T-helper 2 cell treated with Interferon-gamma antibody and Interleukin-4, amounts not matched to agents 5 μg/mL and 100 μg/mL, for 36 hours (primary cell): Measurements from ENCODE around the gene MIER3.
A peak's percentile ranks its signal among the peaks of the same experiment; 100 is the strongest.

ENCODE experiments used
- DNase-seq: peaks from one replicate; pipeline ENCODE4 v3.0.0; 2021; ENCODE audit warnings: low spot score
- H3K27ac Mint-ChIP-seq: one replicate; pipeline ENCODE4 v1.8.0; 2021; ENCODE audit warnings: mild to moderate bottlenecking, mixed read lengths
- H3K27me3 Mint-ChIP-seq: one replicate; pipeline ENCODE4 v1.8.0; 2021; ENCODE audit warnings: low read depth, mixed read lengths
- H3K36me3 Mint-ChIP-seq: one replicate; pipeline ENCODE4 v1.8.0; 2021; ENCODE audit warnings: low read depth, mixed read lengths
- H3K4me1 Mint-ChIP-seq: one replicate; pipeline ENCODE4 v1.8.0; 2021; ENCODE audit warnings: low read depth, mixed read lengths
- H3K4me3 Mint-ChIP-seq: one replicate; pipeline ENCODE4 v1.8.0; 2022; ENCODE audit warnings: mild to moderate bottlenecking, moderate library complexity, mixed read lengths
- H3K9me3 Mint-ChIP-seq: one replicate; pipeline ENCODE4 v1.8.0; 2021; ENCODE audit warnings: mixed read lengths

Gene MIER3

DNA sequence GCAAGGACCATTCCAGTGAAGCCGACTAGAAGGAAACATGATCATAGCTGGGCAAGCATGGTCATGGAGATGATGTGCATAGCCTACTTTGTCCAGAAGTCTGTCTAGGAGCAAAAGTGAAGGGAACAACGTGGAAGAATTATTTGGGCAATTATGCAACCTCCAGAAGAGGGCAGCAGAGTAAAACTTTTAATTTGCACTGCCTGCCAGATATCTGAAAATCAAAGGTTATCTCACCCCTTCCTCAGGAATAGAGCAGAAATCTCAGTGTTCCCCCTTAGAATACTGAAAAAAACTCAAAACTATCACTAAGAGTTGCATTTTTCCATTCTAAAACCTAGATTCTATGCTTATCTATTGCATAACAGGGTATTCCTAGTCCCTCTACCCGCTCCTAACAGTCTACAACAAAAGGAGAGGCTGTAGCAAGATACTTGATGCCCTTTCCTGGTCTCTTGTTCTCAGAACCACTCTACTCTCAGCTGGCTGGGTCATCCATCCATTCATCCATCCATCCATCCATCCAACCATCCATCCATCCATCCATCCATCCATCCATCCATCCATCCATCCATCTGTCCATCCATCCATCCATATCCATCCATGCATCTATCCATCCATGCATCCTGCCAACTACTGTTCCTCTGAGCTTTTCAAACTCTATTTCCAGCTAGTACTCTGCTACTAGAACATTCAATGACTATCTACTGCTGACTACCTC lies 50.9 kb downstream of the MIER3 start:
- Mint-ChIP-seq H3K36me3 (peaks cover 11% of the 10 kb centered on the region), H3K4me1 (no peaks in the 10 kb centered on the region), H3K4me3 (no peak overlapping the region), H3K27ac (no peak overlapping the region), H3K9me3 (no peaks in the 10 kb centered on the region), H3K27me3 (peaks cover 16% of the 10 kb centered on the region)
- no peak for DNase-seq

DNA sequence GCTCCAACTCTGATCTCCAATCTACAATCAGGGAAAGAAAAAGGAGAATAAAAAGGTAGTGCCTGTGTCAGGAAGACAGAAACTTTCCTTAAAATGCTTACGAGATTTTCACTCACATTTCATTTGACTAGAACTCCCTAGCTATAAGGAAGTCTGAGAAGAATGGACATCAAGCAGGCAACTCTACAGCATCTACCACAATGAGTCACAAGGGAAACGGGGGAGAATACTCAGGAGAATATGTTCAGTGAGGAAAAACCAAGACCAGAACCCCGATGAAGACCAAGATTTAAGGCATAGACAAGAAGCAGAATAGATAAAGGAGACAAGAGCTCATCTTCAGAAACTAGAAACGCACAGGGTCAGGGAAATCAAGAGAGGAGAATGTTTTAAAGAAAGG lies 51.5 kb downstream of the MIER3 start:
- no peak overlapping the region for H3K27ac Mint-ChIP-seq
- H3K27me3 Mint-ChIP-seq: peaks cover 14% of the 10 kb centered on the region
- H3K4me3 Mint-ChIP-seq: no peak overlapping the region

DNA sequence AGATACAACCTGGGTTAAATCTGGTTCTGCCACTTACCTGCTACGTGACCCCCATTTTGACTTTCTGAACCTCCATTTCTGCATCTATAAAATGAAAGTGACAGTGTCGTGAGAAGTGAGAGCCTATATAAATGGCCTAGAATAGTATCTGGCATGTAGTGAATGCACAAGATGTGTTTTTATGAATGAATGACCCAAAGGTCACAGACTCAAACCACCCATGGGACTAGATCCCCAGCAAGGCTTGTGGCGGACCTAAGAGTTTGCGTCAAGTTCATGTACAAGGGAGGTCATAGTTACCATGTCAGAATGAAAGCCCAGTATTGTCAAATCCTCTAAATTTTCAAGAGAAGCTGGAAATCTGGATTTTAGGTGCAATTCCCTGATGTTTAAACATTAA lies 53.7 kb downstream of the MIER3 start:
- Mint-ChIP-seq H3K27me3 (peaks cover 1% of the 10 kb centered on the region), H3K4me3 (no peak overlapping the region), H3K4me1 (peaks cover 4% of the 10 kb centered on the region), H3K36me3 (peaks cover 29% of the 10 kb centered on the region), H3K9me3 (no peaks in the 10 kb centered on the region), H3K27ac (no peak overlapping the region)
- DNase-seq: no peak

More for the DNA sequence above, 51.5 kb downstream of the MIER3 start:
- H3K4me1 Mint-ChIP-seq: no peaks in the 10 kb centered on the region
- no peak for DNase-seq
- no peaks in the 10 kb centered on the region for H3K9me3 Mint-ChIP-seq
- peaks cover 14% of the 10 kb centered on the region for H3K36me3 Mint-ChIP-seq

DNA sequence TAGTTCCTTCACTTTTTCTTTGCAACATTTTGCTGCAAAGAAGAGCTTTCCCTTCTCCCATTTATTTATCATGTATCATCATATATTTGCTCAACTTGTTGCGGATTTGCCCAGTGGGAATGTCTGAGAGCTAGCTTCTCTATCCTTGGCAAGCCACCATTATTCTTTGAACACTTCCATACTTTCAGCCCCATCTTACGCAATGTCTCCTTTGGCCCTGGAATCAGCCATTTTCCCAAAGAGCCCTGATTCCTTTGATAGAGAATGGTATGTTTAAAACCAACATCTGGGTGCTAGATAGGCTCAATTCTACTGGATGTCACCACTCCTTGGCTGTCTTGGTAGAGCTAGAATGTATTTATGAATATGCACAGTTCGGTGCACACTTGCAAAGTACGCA lies 55.2 kb downstream of the MIER3 start:
- Mint-ChIP-seq H3K36me3 (peaks cover 39% of the 10 kb centered on the region), H3K9me3 (no peaks in the 10 kb centered on the region), H3K4me3 (no peak overlapping the region), H3K4me1 (peaks cover 4% of the 10 kb centered on the region), H3K27me3 (no peaks in the 10 kb centered on the region), H3K27ac (no peak overlapping the region)
- DNase-seq: no peak

DNA sequence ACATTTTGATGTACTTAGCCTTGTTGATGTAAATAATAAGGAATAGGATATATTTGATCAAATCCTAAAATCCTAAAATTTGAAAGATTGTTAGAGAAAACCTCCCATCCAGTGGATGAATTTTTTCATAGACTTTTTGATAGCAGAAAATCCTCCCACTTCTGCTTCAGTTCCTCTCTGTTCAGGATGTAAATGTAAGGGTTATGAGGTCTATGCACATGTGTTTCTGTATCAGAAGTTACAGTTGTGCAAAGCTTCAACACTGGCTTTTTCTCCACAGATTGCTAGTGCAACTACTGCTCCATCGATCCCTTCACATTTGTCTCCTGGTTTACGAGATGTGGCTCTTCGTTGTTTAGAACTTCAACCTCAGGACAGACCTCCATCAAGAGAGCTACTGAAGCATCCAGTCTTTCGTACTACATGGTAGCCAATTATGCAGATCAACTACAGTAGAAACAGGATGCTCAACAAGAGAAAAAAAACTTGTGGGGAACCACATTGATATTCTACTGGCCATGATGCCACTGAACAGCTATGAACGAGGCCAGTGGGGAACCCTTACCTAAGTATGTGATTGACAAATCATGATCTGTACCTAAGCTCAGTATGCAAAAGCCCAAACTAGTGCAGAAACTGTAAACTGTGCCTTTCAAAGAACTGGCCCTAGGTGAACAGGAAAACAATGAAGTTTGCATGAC lies 58.5 kb downstream of the MIER3 start:
- Mint-ChIP-seq H3K9me3 (no peaks in the 10 kb centered on the region), H3K4me1 (peaks cover 4% of the 10 kb centered on the region), H3K27ac (peak overlapping the region; percentile 13), H3K4me3 (no peak overlapping the region), H3K36me3 (peaks cover 69% of the 10 kb centered on the region), H3K27me3 (no peaks in the 10 kb centered on the region)
- no peak for DNase-seq

DNA sequence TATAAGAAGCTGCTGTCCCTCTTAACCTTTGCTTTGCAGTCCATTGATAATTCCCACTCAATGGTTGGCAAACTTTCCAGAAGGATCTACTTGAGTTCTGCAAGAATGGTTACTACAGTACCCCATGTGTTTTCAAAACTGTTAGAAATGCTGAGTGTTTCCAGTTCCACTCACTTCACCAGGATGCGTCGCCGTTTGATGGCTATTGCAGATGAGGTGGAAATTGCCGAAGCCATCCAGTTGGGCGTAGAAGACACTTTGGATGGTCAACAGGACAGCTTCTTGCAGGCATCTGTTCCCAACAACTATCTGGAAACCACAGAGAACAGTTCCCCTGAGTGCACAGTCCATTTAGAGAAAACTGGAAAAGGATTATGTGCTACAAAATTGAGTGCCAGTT lies 70.4 kb downstream of the MIER3 start:
- DNase-seq: no peak
- no peak overlapping the region for H3K4me3 Mint-ChIP-seq
- H3K27ac Mint-ChIP-seq: no peak overlapping the region
- peaks cover 72% of the 10 kb centered on the region for H3K36me3 Mint-ChIP-seq
- peaks cover 5% of the 10 kb centered on the region for H3K4me1 Mint-ChIP-seq
- no peaks in the 10 kb centered on the region for H3K9me3 Mint-ChIP-seq
- no peaks in the 10 kb centered on the region for H3K27me3 Mint-ChIP-seq

DNA sequence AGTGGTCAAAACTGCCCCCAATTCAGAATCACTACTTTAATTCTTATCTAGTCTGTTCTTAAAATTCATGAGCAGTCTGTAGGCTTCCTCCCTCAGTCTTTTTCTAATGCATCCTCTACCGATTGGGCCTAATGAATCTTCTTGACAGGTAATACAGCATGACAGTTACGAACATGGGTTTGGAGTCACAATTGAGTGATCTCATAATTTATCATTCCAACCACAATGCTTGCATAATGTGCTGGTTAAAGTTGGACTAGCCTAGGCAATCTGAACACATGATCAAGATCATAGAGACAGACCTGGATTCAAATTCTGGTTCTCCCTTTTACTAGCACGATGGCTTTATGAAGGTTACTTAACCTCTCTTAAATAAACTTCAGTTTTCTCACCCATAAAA lies 75.6 kb downstream of the MIER3 start:
- no peak overlapping the region for H3K27ac Mint-ChIP-seq
- peaks cover 12% of the 10 kb centered on the region for H3K4me1 Mint-ChIP-seq
- H3K9me3 Mint-ChIP-seq: no peaks in the 10 kb centered on the region
- peaks cover 71% of the 10 kb centered on the region for H3K36me3 Mint-ChIP-seq
- H3K4me3 Mint-ChIP-seq: no peak overlapping the region
- DNase-seq: no peak
- H3K27me3 Mint-ChIP-seq: no peaks in the 10 kb centered on the region

DNA sequence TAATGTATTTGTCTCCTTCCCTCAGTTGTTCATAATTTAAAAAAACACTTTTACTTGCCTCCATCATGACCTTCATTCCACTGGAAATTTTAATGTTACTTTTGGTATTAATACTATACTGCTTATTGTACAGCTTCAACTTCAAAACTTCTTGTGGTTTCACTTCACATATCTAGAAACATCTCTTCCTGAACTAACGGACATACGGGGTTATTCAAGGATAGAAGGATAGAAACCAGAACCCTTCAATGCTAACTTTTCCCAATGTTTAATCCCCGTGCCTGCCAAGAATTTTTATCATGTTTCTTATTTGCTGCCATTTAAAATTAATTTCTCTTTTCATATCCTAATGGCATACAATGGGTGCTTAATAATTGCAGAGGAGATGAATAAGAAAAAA lies 78.9 kb downstream of the MIER3 start:
- H3K36me3 Mint-ChIP-seq: peaks cover 67% of the 10 kb centered on the region
- no peaks in the 10 kb centered on the region for H3K27me3 Mint-ChIP-seq
- no peak for DNase-seq
- no peak overlapping the region for H3K4me3 Mint-ChIP-seq
- no peaks in the 10 kb centered on the region for H3K9me3 Mint-ChIP-seq
- no peak overlapping the region for H3K27ac Mint-ChIP-seq
- peaks cover 12% of the 10 kb centered on the region for H3K4me1 Mint-ChIP-seq

DNA sequence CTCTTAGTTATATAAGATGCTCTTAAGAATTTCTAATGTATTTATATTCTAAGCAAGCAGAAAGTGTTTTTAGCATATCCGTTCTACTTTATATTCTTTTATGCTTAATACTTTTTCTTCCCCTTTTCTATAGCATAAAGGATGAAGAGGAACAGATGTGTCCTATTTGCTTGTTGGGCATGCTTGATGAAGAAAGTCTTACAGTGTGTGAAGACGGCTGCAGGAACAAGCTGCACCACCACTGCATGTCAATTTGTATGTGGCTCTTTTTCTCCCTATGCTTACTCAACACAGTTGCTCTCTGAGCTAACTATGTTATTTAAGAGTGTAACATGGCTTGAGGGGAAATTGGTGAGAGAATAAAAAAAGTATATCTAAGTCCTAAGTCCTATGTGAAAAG lies 80.1 kb downstream of the MIER3 start:
- Mint-ChIP-seq H3K4me3 (no peak overlapping the region), H3K9me3 (no peaks in the 10 kb centered on the region), H3K27ac (no peak overlapping the region), H3K27me3 (no peaks in the 10 kb centered on the region), H3K36me3 (peaks cover 64% of the 10 kb centered on the region), H3K4me1 (peaks cover 12% of the 10 kb centered on the region)
- DNase-seq: no peak
